HEK293 (cell line): ENCODE data around the gene RASSF3.

Experiments used
- CTCF ChIA-PET: fragments of 350-600 bp; formaldehyde crosslinking; extraction: SDS; loops from one replicate; lab custom pipeline; 2021; ENCODE audit warnings: antibody characterized with exemption; lab: Yijun Ruan, JAX
- POLR2A ChIA-PET: fragments of 300-600 bp; formaldehyde crosslinking; extraction: SDS; loops from one replicate; lab custom pipeline; 2020; ENCODE audit warnings: antibody characterized with exemption, inconsistent platforms; lab: Yijun Ruan, JAX
- H3K27ac ChIP-seq: fragments of 200-500 bp; sonication (Bioruptor generic); 2 replicates; pipeline ENCODE4 v1.5.1; 2014; ENCODE audit warnings: low read depth, low read length, control low read depth, inconsistent platforms; ENCODE audit errors: extremely low read depth
- H3K36me3 ChIP-seq, 2 experiments: fragments of 200-500 bp in 1 of 2; sonication (Bioruptor generic) in 1 of 2; 1 replicate in 1 of 2; 2 replicates in 1 of 2; pipeline ENCODE4 v1.5.1; 2014 to 2017; ENCODE audit warnings: inconsistent platforms in 2 of 2, low read length in 2 of 2; ENCODE audit not compliant: control insufficient read depth in 2 of 2, insufficient read depth in 1 of 2
- H3K4me1 ChIP-seq: fragments of 200-500 bp; sonication (Bioruptor generic); 2 replicates; pipeline ENCODE4 v1.5.1; 2014; ENCODE audit warnings: mild to moderate bottlenecking, low read length, inconsistent platforms; ENCODE audit not compliant: control insufficient read depth, insufficient read depth
- H3K4me3 ChIP-seq: 2 replicates; pipeline ENCODE4 v1.5.1; 2011; ENCODE audit warnings: low read depth, mild to moderate bottlenecking, control low read depth, low read length, moderate library complexity
- H3K9me3 ChIP-seq: fragments of 200-500 bp; sonication (Bioruptor generic); 2 replicates; pipeline ENCODE4 v1.5.1; 2014; ENCODE audit warnings: low read depth, low read length, inconsistent platforms; ENCODE audit not compliant: control insufficient read depth, insufficient read depth
- BCL6B ChIP-seq: fragments of 450-650 bp; formaldehyde crosslinking; IDR thresholded peaks from 2 replicates; pipeline ENCODE4 v1.5.1; 2017; ENCODE audit warnings: missing biosample characterization, missing genetic modification characterization
- FEZF1 ChIP-seq: fragments of 450-650 bp; formaldehyde crosslinking; IDR thresholded peaks from 2 replicates; pipeline ENCODE4 v1.5.1; 2016; ENCODE audit warnings: missing biosample characterization, missing genetic modification characterization
- GLI4 ChIP-seq: fragments of 450-650 bp; formaldehyde crosslinking; IDR thresholded peaks from 2 replicates; pipeline ENCODE4 v1.5.1; 2016; ENCODE audit warnings: missing biosample characterization, missing genetic modification characterization
- PRDM1 ChIP-seq: fragments of 450-650 bp; formaldehyde crosslinking; IDR thresholded peaks from 2 replicates; pipeline ENCODE4; 2016; ENCODE audit warnings: missing biosample characterization, missing genetic modification characterization
- PRDM6 ChIP-seq: fragments of 450-650 bp; formaldehyde crosslinking; IDR thresholded peaks from 2 replicates; pipeline ENCODE4 v1.5.1; 2017; ENCODE audit warnings: missing biosample characterization, missing genetic modification characterization
- REPIN1 ChIP-seq: fragments of 450-650 bp; formaldehyde crosslinking; IDR thresholded peaks from 2 replicates; pipeline ENCODE4 v1.5.1; 2017; ENCODE audit warnings: missing biosample characterization, missing genetic modification characterization, low read depth
- SALL2 ChIP-seq: fragments of 450-650 bp; formaldehyde crosslinking; IDR thresholded peaks from 2 replicates; pipeline ENCODE4 v1.5.0; 2017; ENCODE audit warnings: missing biosample characterization, mild to moderate bottlenecking, missing genetic modification characterization, borderline replicate concordance
- SCRT2 ChIP-seq: fragments of 450-650 bp; formaldehyde crosslinking; IDR thresholded peaks from 2 replicates; pipeline ENCODE4 v1.5.1; 2016; ENCODE audit warnings: missing biosample characterization, missing genetic modification characterization
- ZBTB49 ChIP-seq: fragments of 450-650 bp; formaldehyde crosslinking; IDR thresholded peaks from 2 replicates; pipeline ENCODE4 v1.5.1; 2016; ENCODE audit warnings: missing biosample characterization, missing genetic modification characterization, low read depth
- ZIC2 ChIP-seq: fragments of 450-650 bp; formaldehyde crosslinking; IDR thresholded peaks from 2 replicates; pipeline ENCODE4 v1.5.1; 2016; ENCODE audit warnings: missing biosample characterization, missing genetic modification characterization
- ZNF19 ChIP-seq: fragments of 450-650 bp; formaldehyde crosslinking; IDR thresholded peaks from 2 replicates; pipeline ENCODE4; 2016; ENCODE audit warnings: missing biosample characterization, missing genetic modification characterization, low read depth
- ZNF221 ChIP-seq: fragments of 450-650 bp; formaldehyde crosslinking; IDR thresholded peaks from 2 replicates; pipeline ENCODE4 v1.5.1; 2017; ENCODE audit warnings: missing biosample characterization, missing genetic modification characterization, borderline replicate concordance
- ZNF398 ChIP-seq: fragments of 450-650 bp; formaldehyde crosslinking; IDR thresholded peaks from 2 replicates; pipeline ENCODE4 v1.5.1; 2017; ENCODE audit warnings: missing biosample characterization, missing genetic modification characterization
- ZNF596 ChIP-seq: fragments of 450-650 bp; IDR thresholded peaks from 2 replicates; pipeline ENCODE4 v1.5.0; 2018; ENCODE audit warnings: missing biosample characterization, mild to moderate bottlenecking, missing genetic modification characterization, moderate library complexity
- ZNF600 ChIP-seq: fragments of 450-650 bp; formaldehyde crosslinking; IDR thresholded peaks from 2 replicates; pipeline ENCODE4 v1.5.1; 2016; ENCODE audit warnings: missing biosample characterization, missing genetic modification characterization
- ZNF785 ChIP-seq: fragments of 450-650 bp; formaldehyde crosslinking; IDR thresholded peaks from 2 replicates; pipeline ENCODE4 v1.5.1; 2016; ENCODE audit warnings: missing biosample characterization, missing genetic modification characterization
- ZNF843 ChIP-seq: fragments of 450-650 bp; formaldehyde crosslinking; IDR thresholded peaks from 2 replicates; pipeline ENCODE4 v1.5.1; 2016; ENCODE audit warnings: missing biosample characterization, missing genetic modification characterization

The RASSF3 gene

GRCh38 chr12:64595863-64596793 lies 14.2 kb upstream of the RASSF3 start:
- ChIA-PET POLR2A (no interaction called here), CTCF (interaction anchor here (0.7 to 1.2 kb wide), 3 partner anchors 47 to 796 kb away, joined by 3 to 4 read pairs (median 3); no protein-coding TSS in a partner anchor)
- H3K27ac ChIP-seq = no peak overlapping the region
- peaks cover 4% of the 10 kb centered on the region; the same call in 1 of the 2 replicates for H3K4me1 ChIP-seq
- TF ChIP-seq ZIC2 (tag by site-specific recombination) = 0 out of 2 replicates have a peak, but pooled peaks have one; percentile 10
- no peak for TF ChIP-seq SCRT2 (tag by site-specific recombination)
- TF ChIP-seq ZNF843 = no peak
- TF ChIP-seq ZNF785 (tag by site-specific recombination) = no peak
- peak; percentile 21; the same call in 1 of the 2 replicates for TF ChIP-seq PRDM1 (tag by site-specific recombination)
- TF ChIP-seq SALL2 (tag by site-specific recombination) = no peak
- no peak for TF ChIP-seq ZNF596
- no peaks in the 10 kb centered on the region for H3K36me3 ChIP-seq
- H3K4me3 ChIP-seq = no peak overlapping the region
- no peaks in the 10 kb centered on the region for H3K9me3 ChIP-seq

- Histone ChIP-seq H3K9me3 (no peaks in the 10 kb centered on the region), H3K36me3 (no peaks in the 10 kb centered on the region), H3K4me1 (peaks cover 4% of the 10 kb centered on the region; the same call in 1 of the 2 replicates), H3K4me3 (no peak overlapping the region), H3K27ac (no peak overlapping the region)
- ChIA-PET POLR2A (no interaction called here), CTCF (interaction anchor here (0.6 to 0.7 kb wide), 2 partner anchors 48 to 99 kb away, joined by 3 read pairs; no protein-coding TSS in a partner anchor)
- TF ChIP-seq GLI4 (tag by site-specific recombination) (no peak), ZNF221 (no peak), ZNF398 (tag by site-specific recombination) (no peak), ZBTB49 (tag by site-specific recombination) (no peak), REPIN1 (tag by site-specific recombination) (no peak), ZNF19 (tag by site-specific recombination) (no peak)
Observed at GRCh38 chr12:64598831-64599230, 11.5 kb upstream of the RASSF3 start.

DNA sequence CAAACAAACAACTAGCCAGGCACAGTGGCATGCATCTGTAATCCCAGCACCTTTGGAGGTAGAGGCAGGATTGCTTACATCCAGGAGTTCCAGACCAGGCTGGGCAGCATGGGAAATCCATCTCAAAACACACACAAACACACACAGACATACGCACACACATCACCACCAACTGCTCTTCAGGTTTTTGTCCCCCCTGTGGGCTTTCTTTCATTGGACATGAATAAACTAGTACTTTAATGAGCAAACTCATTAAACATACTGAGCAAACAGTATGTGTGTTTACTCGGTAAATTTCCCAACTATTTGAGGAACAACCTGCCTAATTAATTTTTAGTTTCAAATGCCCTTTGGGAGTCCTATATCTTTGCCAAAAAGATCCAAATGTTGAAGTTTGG lies 10.1 kb upstream of the RASSF3 start:
- Histone ChIP-seq H3K4me3 (no peak overlapping the region), H3K4me1 (peaks cover 4% of the 10 kb centered on the region; the same call in 1 of the 2 replicates), H3K27ac (no peak overlapping the region), H3K9me3 (no peaks in the 10 kb centered on the region), H3K36me3 (no peaks in the 10 kb centered on the region)
- POLR2A ChIA-PET = no interaction called here
- TF ChIP-seq BCL6B = peak; percentile 72; the same call in 1 of the 2 replicates
- TF ChIP-seq FEZF1 (tag by site-specific recombination) = peak; percentile 23; the same call in 1 of the 2 replicates
- no peak for TF ChIP-seq ZNF221
- peak; percentile 74 for TF ChIP-seq PRDM6 (tag by site-specific recombination)
- peak; percentile 59 for TF ChIP-seq ZIC2 (tag by site-specific recombination)
- peak; percentile 59; the same call in 1 of the 2 replicates for TF ChIP-seq ZNF600 (tag by site-specific recombination)
- CTCF ChIA-PET = interaction anchor here (0.7 kb wide), 1 partner anchor 1752 kb away, joined by 3 read pairs; no protein-coding TSS in a partner anchor
